Measurements from ENCODE around the gene SEL1L.

Gene SEL1L

DNA sequence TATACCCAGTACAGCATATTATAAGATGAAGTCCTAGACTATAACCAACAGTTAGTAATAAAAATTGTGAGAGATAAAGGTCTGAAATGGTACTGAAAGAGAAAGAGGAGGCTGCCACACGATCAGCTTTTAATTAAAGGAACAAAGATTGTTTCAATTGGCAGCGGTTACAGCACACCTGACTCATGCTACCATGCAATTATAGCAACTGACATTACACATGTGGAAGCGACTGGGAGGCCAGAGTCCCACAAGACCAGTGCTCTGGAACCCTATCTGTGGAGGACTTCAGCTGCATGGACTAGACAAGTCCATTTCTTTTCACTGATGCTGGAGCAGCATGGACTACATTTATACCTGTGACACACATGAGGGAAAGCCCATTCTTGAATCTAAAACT, 55.2 kb downstream of the SEL1L start:
- H3K4me1 ChIP-seq (ENCODE audit: control insufficient read depth, insufficient read depth, low read depth, low read length), result no peaks in the 10 kb centered on the region

DNA sequence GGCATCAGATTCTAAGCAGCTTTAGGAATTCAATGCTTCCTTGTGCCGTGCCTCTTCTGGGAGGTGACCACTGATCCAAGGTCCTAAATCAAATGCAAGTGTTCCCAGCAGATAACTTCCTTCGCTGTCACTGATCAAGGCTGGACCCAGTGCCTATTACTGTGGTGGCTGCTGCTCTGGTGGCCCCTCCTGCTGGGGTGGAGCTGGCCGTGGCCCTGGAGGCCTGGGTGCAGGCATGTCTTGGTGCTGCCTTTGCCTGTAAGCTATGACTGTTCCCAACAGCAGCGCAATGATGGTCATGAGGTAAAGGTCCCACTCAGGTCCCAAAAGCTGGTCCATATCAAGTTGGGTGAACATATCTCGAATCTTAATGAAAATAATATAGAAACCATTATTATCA, 56.8 kb downstream of the SEL1L start:
- H4K8ac ChIP-seq (ENCODE audit: low read length), result no peak overlapping the region
- peaks cover 22 to 73% of the 10 kb centered on the region in 2 experiments for H3K36me3 ChIP-seq (ENCODE audit: control insufficient read depth in 1 of 2, insufficient read depth in 2 of 2, low read depth in 1 of 2, low read length in 2 of 2)
- H2BK120ac ChIP-seq (ENCODE audit: low read depth, low read length), result no peak overlapping the region
- no peak overlapping the region for H3K14ac ChIP-seq (ENCODE audit: low read length in 2 of 2)
- no peak overlapping the region for H3K4me2 ChIP-seq (ENCODE audit: low read length, poor library complexity, severe bottlenecking)
- H3K18ac ChIP-seq (ENCODE audit: low read depth in 1 of 2, low read length in 2 of 2), result no peak overlapping the region
- no peak overlapping the region for H3K23ac ChIP-seq (ENCODE audit: low read length in 2 of 2)
- no peak overlapping the region for H2BK12ac ChIP-seq (ENCODE audit: low read length in 2 of 2)
- H4K91ac ChIP-seq (ENCODE audit: low read length), result no peak overlapping the region
- H3K9me3 ChIP-seq (ENCODE audit: control insufficient read depth, low read length), result no peaks in the 10 kb centered on the region
- 91% methylated on average over 3 of the region's 5 CpGs for WGBS
- no peak overlapping the region for H3K27ac ChIP-seq (ENCODE audit: low read length, poor library complexity, severe bottlenecking)
- no peak overlapping the region for H3K9ac ChIP-seq (ENCODE audit: low read length)
- no peak overlapping the region for H2AK5ac ChIP-seq (ENCODE audit: low read length, severe bottlenecking)
- H3K79me1 ChIP-seq (replicated peaks; ENCODE audit: low read length, poor library complexity, severe bottlenecking), result no peaks in the 10 kb centered on the region
- H3K27me3 ChIP-seq (ENCODE audit: control insufficient read depth in 1 of 2, insufficient read depth in 1 of 2, low read length in 2 of 2), result no peaks in the 10 kb centered on the region
- no peak overlapping the region for H2BK5ac ChIP-seq (ENCODE audit: low read depth, low read length, poor library complexity, severe bottlenecking)
- H3K4me1 ChIP-seq (ENCODE audit: control insufficient read depth, insufficient read depth, low read depth, low read length), result no peaks in the 10 kb centered on the region
- no peak overlapping the region for H2BK15ac ChIP-seq (ENCODE audit: low read depth, poor library complexity, severe bottlenecking)
- no peak overlapping the region for H2AFZ ChIP-seq (ENCODE audit: low read depth, low read length)
- no peak overlapping the region for H3K4me3 ChIP-seq (ENCODE audit: insufficient read depth in 1 of 2, low read depth in 1 of 2, low read length in 2 of 2)
- no peak for DNase-seq
- no peak overlapping the region for H3K4ac ChIP-seq (ENCODE audit: low read depth in 1 of 2, low read length in 2 of 2)

More for the DNA sequence above, 55.2 kb downstream of the SEL1L start:
- Histone ChIP-seq H3K4ac (ENCODE audit: low read depth in 1 of 2, low read length in 2 of 2) (no peak overlapping the region), H2BK15ac (ENCODE audit: low read depth, poor library complexity, severe bottlenecking) (no peak overlapping the region), H3K36me3 (ENCODE audit: control insufficient read depth in 1 of 2, insufficient read depth in 2 of 2, low read depth in 1 of 2, low read length in 2 of 2) (peaks cover 22 to 77% of the 10 kb centered on the region in 2 experiments), H2BK12ac (ENCODE audit: low read length in 2 of 2) (no peak overlapping the region), H2AFZ (ENCODE audit: low read depth, low read length) (no peak overlapping the region), H3K9me3 (ENCODE audit: control insufficient read depth, low read length) (no peaks in the 10 kb centered on the region), H3K14ac (ENCODE audit: low read length in 2 of 2) (no peak overlapping the region), H3K9ac (ENCODE audit: low read length) (no peak overlapping the region), H2BK120ac (ENCODE audit: low read depth, low read length) (no peak overlapping the region), H3K27me3 (ENCODE audit: control insufficient read depth in 1 of 2, insufficient read depth in 1 of 2, low read length in 2 of 2) (no peaks in the 10 kb centered on the region), H3K79me1 (replicated peaks; ENCODE audit: low read length, poor library complexity, severe bottlenecking) (no peaks in the 10 kb centered on the region), H4K91ac (ENCODE audit: low read length) (no peak overlapping the region), H3K4me3 (ENCODE audit: insufficient read depth in 1 of 2, low read depth in 1 of 2, low read length in 2 of 2) (no peak overlapping the region), H3K23ac (ENCODE audit: low read length in 2 of 2) (no peak overlapping the region), H2AK5ac (ENCODE audit: low read length, severe bottlenecking) (no peak overlapping the region), H2BK5ac (ENCODE audit: low read depth, low read length, poor library complexity, severe bottlenecking) (no peak overlapping the region), H3K18ac (ENCODE audit: low read depth in 1 of 2, low read length in 2 of 2) (no peak overlapping the region), H4K8ac (ENCODE audit: low read length) (no peak overlapping the region), H3K27ac (ENCODE audit: low read length, poor library complexity, severe bottlenecking) (no peak overlapping the region), H3K4me2 (ENCODE audit: low read length, poor library complexity, severe bottlenecking) (no peak overlapping the region)
- 79% methylated on average over 3 of the region's 3 CpGs for WGBS
- no peak for DNase-seq

DNA sequence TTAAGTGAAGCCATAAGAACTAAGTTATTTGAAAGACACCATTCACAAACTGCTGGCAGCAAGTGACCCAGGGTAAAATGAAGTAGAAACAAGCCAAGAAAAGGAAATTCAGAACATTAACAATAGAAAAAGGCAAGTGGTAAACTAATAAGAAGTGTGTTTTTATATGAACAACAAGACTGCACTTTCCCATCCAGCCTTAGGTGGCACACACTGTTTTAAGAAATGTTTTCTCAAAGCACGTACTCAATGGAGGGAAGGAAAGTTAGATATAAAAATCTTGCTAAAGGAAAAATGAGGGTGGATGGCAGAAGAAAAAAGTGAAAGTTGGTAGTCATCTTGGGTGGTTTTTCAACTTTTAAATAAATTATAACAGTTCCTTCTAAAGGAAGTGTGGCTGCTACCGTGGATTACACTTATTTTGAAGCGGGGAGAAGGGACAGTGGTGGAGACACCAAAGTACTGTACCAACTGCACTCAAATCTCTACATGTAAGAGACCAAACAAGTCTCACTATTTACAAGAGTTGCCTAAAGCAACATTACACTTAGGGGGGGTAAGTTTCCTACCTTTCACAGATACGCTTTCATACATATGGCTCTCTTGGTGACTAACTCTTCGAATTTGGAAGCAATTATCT, 58.8 kb downstream of the SEL1L start:
- H3K23ac ChIP-seq (ENCODE audit: low read length in 2 of 2), result no peak overlapping the region
- DNase-seq, result no peak
- peaks cover 16 to 62% of the 10 kb centered on the region in 2 experiments for H3K36me3 ChIP-seq (ENCODE audit: control insufficient read depth in 1 of 2, insufficient read depth in 2 of 2, low read depth in 1 of 2, low read length in 2 of 2)
- 94% methylated on average over 3 of the region's 5 CpGs for WGBS
- no peak overlapping the region for H4K8ac ChIP-seq (ENCODE audit: low read length)
- H3K4ac ChIP-seq (ENCODE audit: low read depth in 1 of 2, low read length in 2 of 2), result no peak overlapping the region
- H3K4me1 ChIP-seq (ENCODE audit: control insufficient read depth, insufficient read depth, low read depth, low read length), result no peaks in the 10 kb centered on the region
- H3K27ac ChIP-seq (ENCODE audit: low read length, poor library complexity, severe bottlenecking), result no peak overlapping the region
- H3K9ac ChIP-seq (ENCODE audit: low read length), result no peak overlapping the region
- H2BK15ac ChIP-seq (ENCODE audit: low read depth, poor library complexity, severe bottlenecking), result no peak overlapping the region
- H4K91ac ChIP-seq (ENCODE audit: low read length), result no peak overlapping the region
- no peak overlapping the region for H3K4me2 ChIP-seq (ENCODE audit: low read length, poor library complexity, severe bottlenecking)
- no peak overlapping the region for H2AK5ac ChIP-seq (ENCODE audit: low read length, severe bottlenecking)
- H3K4me3 ChIP-seq (ENCODE audit: insufficient read depth in 1 of 2, low read depth in 1 of 2, low read length in 2 of 2), result no peak overlapping the region
- no peaks in the 10 kb centered on the region for H3K9me3 ChIP-seq (ENCODE audit: control insufficient read depth, low read length)
- no peaks in the 10 kb centered on the region for H3K27me3 ChIP-seq (ENCODE audit: control insufficient read depth in 1 of 2, insufficient read depth in 1 of 2, low read length in 2 of 2)
- H2BK12ac ChIP-seq (ENCODE audit: low read length in 2 of 2), result no peak overlapping the region
- H2AFZ ChIP-seq (ENCODE audit: low read depth, low read length), result no peak overlapping the region
- H2BK120ac ChIP-seq (ENCODE audit: low read depth, low read length), result no peak overlapping the region
- H2BK5ac ChIP-seq (ENCODE audit: low read depth, low read length, poor library complexity, severe bottlenecking), result no peak overlapping the region
- H3K79me1 ChIP-seq (replicated peaks; ENCODE audit: low read length, poor library complexity, severe bottlenecking), result no peaks in the 10 kb centered on the region
- H3K14ac ChIP-seq (ENCODE audit: low read length in 2 of 2), result no peak overlapping the region
- no peak overlapping the region for H3K18ac ChIP-seq (ENCODE audit: low read depth in 1 of 2, low read length in 2 of 2)

DNA sequence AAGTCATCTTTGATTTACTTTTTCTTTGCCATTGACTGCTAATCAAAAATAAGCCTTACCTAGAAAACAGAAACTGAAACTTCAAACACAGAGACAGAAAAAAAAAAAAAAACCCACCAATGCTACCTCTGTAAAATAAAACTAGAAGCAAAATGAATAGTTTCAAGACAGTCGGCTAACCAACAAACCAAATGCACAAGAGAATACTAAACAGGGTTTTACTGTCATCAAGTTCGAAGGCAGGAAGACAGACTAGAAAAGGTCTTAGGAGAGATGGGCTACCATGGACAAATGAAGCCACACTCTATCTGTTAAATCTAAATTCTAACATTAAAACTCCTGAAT, 59.5 kb downstream of the SEL1L start:
- Histone ChIP-seq H3K36me3 (ENCODE audit: control insufficient read depth in 1 of 2, insufficient read depth in 2 of 2, low read depth in 1 of 2, low read length in 2 of 2) (peaks cover 11 to 55% of the 10 kb centered on the region in 2 experiments), H3K14ac (ENCODE audit: low read length in 2 of 2) (no peak overlapping the region), H2BK120ac (ENCODE audit: low read depth, low read length) (no peak overlapping the region), H3K4me3 (ENCODE audit: insufficient read depth in 1 of 2, low read depth in 1 of 2, low read length in 2 of 2) (no peak overlapping the region), H3K4me1 (ENCODE audit: control insufficient read depth, insufficient read depth, low read depth, low read length) (no peaks in the 10 kb centered on the region), H2AK5ac (ENCODE audit: low read length, severe bottlenecking) (no peak overlapping the region), H2BK12ac (ENCODE audit: low read length in 2 of 2) (no peak overlapping the region), H4K8ac (ENCODE audit: low read length) (no peak overlapping the region), H2BK15ac (ENCODE audit: low read depth, poor library complexity, severe bottlenecking) (no peak overlapping the region), H2BK5ac (ENCODE audit: low read depth, low read length, poor library complexity, severe bottlenecking) (no peak overlapping the region), H4K91ac (ENCODE audit: low read length) (no peak overlapping the region), H3K23ac (ENCODE audit: low read length in 2 of 2) (no peak overlapping the region), H3K18ac (ENCODE audit: low read depth in 1 of 2, low read length in 2 of 2) (no peak overlapping the region), H3K9me3 (ENCODE audit: control insufficient read depth, low read length) (no peaks in the 10 kb centered on the region), H3K4ac (ENCODE audit: low read depth in 1 of 2, low read length in 2 of 2) (no peak overlapping the region), H2AFZ (ENCODE audit: low read depth, low read length) (no peak overlapping the region), H3K27me3 (ENCODE audit: control insufficient read depth in 1 of 2, insufficient read depth in 1 of 2, low read length in 2 of 2) (no peaks in the 10 kb centered on the region), H3K4me2 (ENCODE audit: low read length, poor library complexity, severe bottlenecking) (no peak overlapping the region), H3K79me1 (replicated peaks; ENCODE audit: low read length, poor library complexity, severe bottlenecking) (no peaks in the 10 kb centered on the region), H3K9ac (ENCODE audit: low read length) (no peak overlapping the region), H3K27ac (ENCODE audit: low read length, poor library complexity, severe bottlenecking) (no peak overlapping the region)
- no peak for DNase-seq
- 100% methylated on average over 1 of the region's 2 CpGs for WGBS
